GM12892 (cell line): Measurements from ENCODE around the gene ALS2.

ENCODE experiments used
- POLR2A ChIP-seq: IDR thresholded peaks from 2 replicates; pipeline ENCODE4 v1.6.1; 2011; ENCODE audit warnings: low read depth, low read length, control low read depth
- POLR2AphosphoS5 ChIP-seq: IDR thresholded peaks from 2 replicates; pipeline ENCODE4 v1.6.1; 2011; ENCODE audit warnings: low read depth, low read length, control low read depth
- TAF1 ChIP-seq: IDR thresholded peaks from 2 replicates; pipeline ENCODE4 v1.6.1; 2011; ENCODE audit warnings: low read depth, mild to moderate bottlenecking, control low read depth, low read length, borderline replicate concordance

GRCh38 chr2:201754717-201755415 is 25.9 kb downstream of the ALS2 start:
- TF ChIP-seq TAF1 (no peak), POLR2A (no peak), POLR2AphosphoS5 (no peak)
